ENCODE data around the gene ADCY10. TPM values are rescaled to one million over a fixed set of nuclear protein-coding genes. Genes with fewer than 3 reads are reported as not detected.
"Not testable (repeated sequence)": the region's sequence is repeated elsewhere in the genome, so short reads cannot be mapped to it uniquely, and the experiment has no call there.

ADCY10 gene
- total RNA-seq, 1 experiment from 2014 or later: 0.10 TPM

DNA sequence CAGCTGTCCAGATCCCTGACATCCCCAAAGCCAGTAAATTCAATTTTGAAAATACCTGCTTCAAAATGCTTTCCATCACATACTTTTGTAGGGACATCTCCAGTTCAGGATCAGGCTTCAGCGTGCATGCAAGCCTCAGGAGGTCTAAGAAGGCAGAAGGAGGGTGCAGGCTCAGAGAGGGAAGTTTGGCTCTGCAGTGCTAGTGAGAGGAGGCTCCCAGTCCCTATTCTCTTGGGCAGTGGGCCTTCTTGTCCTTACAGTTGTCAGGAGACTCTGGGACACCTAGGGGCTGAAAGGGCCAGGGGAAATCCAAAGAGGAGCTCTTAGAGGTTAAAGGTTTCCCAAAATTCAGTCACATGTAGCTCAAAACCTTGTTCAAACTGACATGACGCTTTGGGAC, 20.1 kb downstream of the ADCY10 start:
- in situ Hi-C loops (cut with HindIII; ENCODE audit: low pct_unique_long_range_greater_than_20kb, low sequenced_read_pairs) (no loop called here), intact Hi-C loops (cut with micrococcal nuclease; ENCODE audit: unreplicated experiment) (no loop called here)
- TF ChIP-seq, protein P1, sequence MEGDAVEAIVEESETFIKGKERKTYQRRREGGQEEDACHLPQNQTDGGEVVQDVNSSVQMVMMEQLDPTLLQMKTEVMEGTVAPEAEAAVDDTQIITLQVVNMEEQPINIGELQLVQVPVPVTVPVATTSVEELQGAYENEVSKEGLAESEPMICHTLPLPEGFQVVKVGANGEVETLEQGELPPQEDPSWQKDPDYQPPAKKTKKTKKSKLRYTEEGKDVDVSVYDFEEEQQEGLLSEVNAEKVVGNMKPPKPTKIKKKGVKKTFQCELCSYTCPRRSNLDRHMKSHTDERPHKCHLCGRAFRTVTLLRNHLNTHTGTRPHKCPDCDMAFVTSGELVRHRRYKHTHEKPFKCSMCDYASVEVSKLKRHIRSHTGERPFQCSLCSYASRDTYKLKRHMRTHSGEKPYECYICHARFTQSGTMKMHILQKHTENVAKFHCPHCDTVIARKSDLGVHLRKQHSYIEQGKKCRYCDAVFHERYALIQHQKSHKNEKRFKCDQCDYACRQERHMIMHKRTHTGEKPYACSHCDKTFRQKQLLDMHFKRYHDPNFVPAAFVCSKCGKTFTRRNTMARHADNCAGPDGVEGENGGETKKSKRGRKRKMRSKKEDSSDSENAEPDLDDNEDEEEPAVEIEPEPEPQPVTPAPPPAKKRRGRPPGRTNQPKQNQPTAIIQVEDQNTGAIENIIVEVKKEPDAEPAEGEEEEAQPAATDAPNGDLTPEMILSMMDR (IDR thresholded peaks at IDR 0.05): no peak
- TF ChIP-seq, protein P2, sequence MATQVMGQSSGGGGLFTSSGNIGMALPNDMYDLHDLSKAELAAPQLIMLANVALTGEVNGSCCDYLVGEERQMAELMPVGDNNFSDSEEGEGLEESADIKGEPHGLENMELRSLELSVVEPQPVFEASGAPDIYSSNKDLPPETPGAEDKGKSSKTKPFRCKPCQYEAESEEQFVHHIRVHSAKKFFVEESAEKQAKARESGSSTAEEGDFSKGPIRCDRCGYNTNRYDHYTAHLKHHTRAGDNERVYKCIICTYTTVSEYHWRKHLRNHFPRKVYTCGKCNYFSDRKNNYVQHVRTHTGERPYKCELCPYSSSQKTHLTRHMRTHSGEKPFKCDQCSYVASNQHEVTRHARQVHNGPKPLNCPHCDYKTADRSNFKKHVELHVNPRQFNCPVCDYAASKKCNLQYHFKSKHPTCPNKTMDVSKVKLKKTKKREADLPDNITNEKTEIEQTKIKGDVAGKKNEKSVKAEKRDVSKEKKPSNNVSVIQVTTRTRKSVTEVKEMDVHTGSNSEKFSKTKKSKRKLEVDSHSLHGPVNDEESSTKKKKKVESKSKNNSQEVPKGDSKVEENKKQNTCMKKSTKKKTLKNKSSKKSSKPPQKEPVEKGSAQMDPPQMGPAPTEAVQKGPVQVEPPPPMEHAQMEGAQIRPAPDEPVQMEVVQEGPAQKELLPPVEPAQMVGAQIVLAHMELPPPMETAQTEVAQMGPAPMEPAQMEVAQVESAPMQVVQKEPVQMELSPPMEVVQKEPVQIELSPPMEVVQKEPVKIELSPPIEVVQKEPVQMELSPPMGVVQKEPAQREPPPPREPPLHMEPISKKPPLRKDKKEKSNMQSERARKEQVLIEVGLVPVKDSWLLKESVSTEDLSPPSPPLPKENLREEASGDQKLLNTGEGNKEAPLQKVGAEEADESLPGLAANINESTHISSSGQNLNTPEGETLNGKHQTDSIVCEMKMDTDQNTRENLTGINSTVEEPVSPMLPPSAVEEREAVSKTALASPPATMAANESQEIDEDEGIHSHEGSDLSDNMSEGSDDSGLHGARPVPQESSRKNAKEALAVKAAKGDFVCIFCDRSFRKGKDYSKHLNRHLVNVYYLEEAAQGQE (IDR thresholded peaks at IDR 0.05; ENCODE audit: insufficient read depth in 1 of 2, low read depth in 2 of 2, low read length in 1 of 2): no peak
- TF ChIP-seq POLR2AphosphoS5 (IDR thresholded peaks at IDR 0.05; ENCODE audit: low read depth, low read length): no peak
- TF ChIP-seq TCF7L2 (IDR thresholded peaks at IDR 0.05; ENCODE audit: low read depth, low read length): no peak
- TF ChIP-seq SIN3A (IDR thresholded peaks at IDR 0.05; ENCODE audit: borderline replicate concordance, insufficient read depth, low read depth, low read length): no peak
- Histone ChIP-seq H3K9me3 (ENCODE audit: control insufficient read depth, insufficient read depth, low read depth, low read length) (no peaks in the 10 kb centered on the region), H3K4me3 (ENCODE audit: low read depth in 2 of 2, low read length in 2 of 2) (no peak overlapping the region), H3K27ac (ENCODE audit: low read length) (no peak overlapping the region), H3K27me3 (ENCODE audit: control insufficient read depth, insufficient read depth, low read length) (no peaks in the 10 kb centered on the region), H3K36me3 (ENCODE audit: control insufficient read depth, insufficient read depth, low read length) (no peaks in the 10 kb centered on the region), H3K4me1 (ENCODE audit: control insufficient read depth, insufficient read depth, low read length) (no peaks in the 10 kb centered on the region)
- DNase-seq (ENCODE audit: low read depth, low spot score) (no peak), ATAC-seq (no peak)
- POLR2A ChIA-PET: no interaction called here
- CTCF ChIA-PET: no interaction called here
- no TSS peak for BruUV-seq (replicated peaks)

DNA sequence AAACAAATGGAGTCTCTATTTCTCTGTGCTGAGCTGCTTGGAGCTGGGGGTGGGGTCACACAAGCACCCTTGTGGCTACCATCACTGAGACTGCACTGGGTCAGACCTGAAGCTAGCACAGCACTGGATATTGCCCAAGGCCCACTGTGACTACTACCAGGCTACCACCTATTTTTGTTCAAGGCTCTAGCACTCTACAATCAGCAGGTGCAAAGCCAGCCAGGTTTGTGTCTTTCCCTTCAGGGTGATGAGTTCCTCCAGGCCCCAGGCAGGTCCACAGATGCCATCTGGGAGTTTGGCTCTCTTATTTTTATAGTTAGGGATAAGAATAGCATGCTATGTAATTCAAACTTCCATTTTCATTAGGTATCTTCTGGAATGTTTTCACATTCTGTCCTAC, 23.5 kb downstream of the ADCY10 start:
- in situ Hi-C loops (cut with HindIII; ENCODE audit: low pct_unique_long_range_greater_than_20kb, low sequenced_read_pairs) (no loop called here), intact Hi-C loops (cut with micrococcal nuclease; ENCODE audit: unreplicated experiment) (no loop called here)
- no peak for TF ChIP-seq SIN3A (IDR thresholded peaks at IDR 0.05; ENCODE audit: borderline replicate concordance, insufficient read depth, low read depth, low read length)
- no peak for TF ChIP-seq POLR2AphosphoS5 (IDR thresholded peaks at IDR 0.05; ENCODE audit: low read depth, low read length)
- TF ChIP-seq, protein P2 (IDR thresholded peaks at IDR 0.05; ENCODE audit: insufficient read depth in 1 of 2, low read depth in 2 of 2, low read length in 1 of 2): no peak
- TF ChIP-seq, protein P1 (IDR thresholded peaks at IDR 0.05): no peak
- TF ChIP-seq TCF7L2 (IDR thresholded peaks at IDR 0.05; ENCODE audit: low read depth, low read length): no peak
- no TSS peak for BruUV-seq (replicated peaks)
- CTCF ChIA-PET: no interaction called here
- Histone ChIP-seq H3K4me3 (ENCODE audit: low read depth in 2 of 2, low read length in 2 of 2) (no peak overlapping the region), H3K36me3 (ENCODE audit: control insufficient read depth, insufficient read depth, low read length) (no peaks in the 10 kb centered on the region), H3K4me1 (ENCODE audit: control insufficient read depth, insufficient read depth, low read length) (no peaks in the 10 kb centered on the region), H3K27ac (ENCODE audit: low read length) (no peak overlapping the region), H3K27me3 (ENCODE audit: control insufficient read depth, insufficient read depth, low read length) (no peaks in the 10 kb centered on the region), H3K9me3 (ENCODE audit: control insufficient read depth, insufficient read depth, low read depth, low read length) (no peaks in the 10 kb centered on the region)
- no peak for DNase-seq (ENCODE audit: low read depth, low spot score)
- POLR2A ChIA-PET: no interaction called here
- ATAC-seq: no peak

DNA sequence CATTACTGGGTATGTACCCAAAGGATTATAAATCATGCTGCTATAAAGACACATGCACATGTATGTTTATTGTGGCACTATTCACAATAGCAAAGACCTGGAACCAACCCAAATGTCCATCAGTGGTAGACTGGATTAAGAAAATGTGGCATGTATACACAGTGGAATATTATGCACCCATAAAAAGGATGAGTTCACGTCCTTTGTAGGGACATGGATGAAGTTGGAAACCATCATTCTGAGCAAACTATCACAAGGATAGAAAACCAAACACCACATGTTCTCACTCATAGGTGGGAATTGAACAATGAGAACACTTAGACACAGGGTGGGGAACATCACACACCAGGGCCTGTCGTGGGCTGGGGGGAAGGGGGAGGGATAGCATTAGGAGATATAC, 26.7 kb downstream of the ADCY10 start:
- CTCF ChIA-PET; ATAC-seq; H3K27me3 ChIP-seq (ENCODE audit: control insufficient read depth, insufficient read depth, low read length); H3K36me3 ChIP-seq (ENCODE audit: control insufficient read depth, insufficient read depth, low read length); H3K27ac ChIP-seq (ENCODE audit: low read length); H3K4me1 ChIP-seq (ENCODE audit: control insufficient read depth, insufficient read depth, low read length); intact Hi-C loops (cut with micrococcal nuclease; ENCODE audit: unreplicated experiment); POLR2A ChIA-PET; in situ Hi-C loops (cut with HindIII; ENCODE audit: low pct_unique_long_range_greater_than_20kb, low sequenced_read_pairs); BruUV-seq (replicated peaks); DNase-seq (ENCODE audit: low read depth, low spot score); H3K9me3 ChIP-seq (ENCODE audit: control insufficient read depth, insufficient read depth, low read depth, low read length); H3K4me3 ChIP-seq (ENCODE audit: low read depth in 2 of 2, low read length in 2 of 2): not testable (repeated sequence)
